Endometrial microvascular endothelial cells (primary cell): ENCODE measurements around the gene SGK1. TPM values are rescaled to one million over a fixed set of nuclear protein-coding genes. Genes with fewer than 3 reads are reported as not detected.
"Not testable (repeated sequence)": the region's sequence is repeated elsewhere in the genome, so short reads cannot be mapped to it uniquely, and the experiment has no call there.

Source experiments
- in situ Hi-C: cut with HindIII; loops from 2 replicates; pipeline ENCODE4 v1.10.0; 2017; ENCODE audit warnings: low sequenced_read_pairs, low pct_unique_long_range_greater_than_20kb; ENCODE audit errors: inconsistent ontology term
- total RNA-seq: library from RNA; depleted of rRNA; stranded (reverse); fragments of >200 nt; gene quantifications from one replicate; pipeline ENCODE4 v1.2.3, GENCODE V29; 2015; ENCODE audit errors: inconsistent ontology term

The SGK1 gene
- total RNA-seq, 1 donor from 2014 or later = 275 TPM

- in situ Hi-C loops = no loop called here
These were observed 12.6 kb upstream of the SGK1 start for GRCh38 chr6:134330555-134330954.

GRCh38 chr6:134328792-134329191, 10.9 kb upstream of the SGK1 start:
- in situ Hi-C loops = no loop called here

- in situ Hi-C loops = no loop called here
These were observed 10.2 kb upstream of the SGK1 start for GRCh38 chr6:134328138-134328537.

DNA sequence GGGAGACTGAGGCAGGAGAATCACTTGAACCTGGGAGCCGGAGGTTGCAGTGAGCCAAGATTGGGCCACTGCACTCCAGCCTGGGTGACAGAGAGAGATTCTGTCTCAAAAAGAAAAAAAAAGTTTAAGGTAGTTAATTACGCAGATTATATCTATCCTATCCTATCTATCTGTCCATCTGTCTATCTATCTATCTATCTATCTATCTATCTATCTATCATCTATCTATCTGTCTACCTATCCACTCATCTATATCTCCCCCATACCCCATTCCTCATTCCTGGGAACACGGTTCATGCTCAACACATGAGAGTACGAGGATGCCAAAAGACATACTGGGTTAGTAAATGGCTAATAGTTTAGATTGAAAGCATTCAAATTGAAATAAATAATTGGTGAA, 8.3 kb upstream of the SGK1 start:
- in situ Hi-C loops = not testable (repeated sequence)

- in situ Hi-C loops = no loop called here
These were observed 6.9 kb upstream of the SGK1 start for GRCh38 chr6:134324766-134325165.

DNA sequence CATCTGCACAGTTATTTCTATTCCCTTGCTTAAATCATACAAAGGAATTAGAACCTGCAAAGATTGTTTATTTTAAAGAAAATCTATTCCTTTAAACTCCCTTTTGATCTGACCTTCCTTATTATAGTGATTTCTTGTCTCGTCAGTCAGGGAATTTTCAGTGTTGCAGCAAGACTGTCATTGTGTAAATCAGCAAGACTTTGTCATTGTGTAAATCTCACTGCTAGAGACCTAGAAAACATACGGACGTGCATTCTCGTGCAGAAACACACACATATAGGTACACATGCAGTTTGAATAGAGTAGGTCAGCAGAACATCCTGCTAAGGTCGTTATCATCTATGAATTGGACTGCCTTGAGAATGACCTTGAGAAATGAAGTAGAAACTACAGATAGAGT, 6.2 kb upstream of the SGK1 start:
- in situ Hi-C loops = no loop called here

GRCh38 chr6:134323698-134324097, 5.8 kb upstream of the SGK1 start:
- in situ Hi-C loops = no loop called here

GRCh38 chr6:134323294-134323693, 5.4 kb upstream of the SGK1 start:
- in situ Hi-C loops = no loop called here

DNA sequence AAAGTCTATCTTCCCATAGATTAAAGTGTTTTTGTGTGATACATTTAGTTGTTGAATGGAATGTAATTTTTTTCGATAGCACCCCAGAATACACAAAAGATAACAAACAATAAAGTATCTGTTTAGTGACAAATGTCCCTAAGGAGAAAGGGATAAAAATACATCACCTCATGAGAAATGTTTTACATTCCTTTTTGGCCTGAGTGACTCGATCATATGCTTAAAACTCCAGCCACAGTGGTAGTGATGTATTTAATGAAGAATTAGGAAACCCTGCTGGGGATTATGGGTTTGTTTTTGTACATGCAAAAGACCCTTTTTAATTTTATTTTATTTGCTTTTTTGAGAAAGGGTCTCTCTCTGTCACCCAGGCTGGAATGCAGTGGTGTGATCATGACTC, 4.3 kb upstream of the SGK1 start:
- in situ Hi-C loops = no loop called here

- in situ Hi-C loops = no loop called here
These were observed 3.3 kb upstream of the SGK1 start for GRCh38 chr6:134321246-134321645.

GRCh38 chr6:134319686-134320085, 1.8 kb upstream of the SGK1 start:
- in situ Hi-C loops = not testable (repeated sequence)

GRCh38 chr6:134318974-134319281, 1.0 kb upstream of the SGK1 start:
- in situ Hi-C loops = no loop called here

- in situ Hi-C loops = no loop called here
These were observed 493 bp upstream of the SGK1 start for GRCh38 chr6:134318236-134318973.

GRCh38 chr6:134316733-134317431, 1.0 kb downstream of the SGK1 start:
- in situ Hi-C loops = no loop called here

DNA sequence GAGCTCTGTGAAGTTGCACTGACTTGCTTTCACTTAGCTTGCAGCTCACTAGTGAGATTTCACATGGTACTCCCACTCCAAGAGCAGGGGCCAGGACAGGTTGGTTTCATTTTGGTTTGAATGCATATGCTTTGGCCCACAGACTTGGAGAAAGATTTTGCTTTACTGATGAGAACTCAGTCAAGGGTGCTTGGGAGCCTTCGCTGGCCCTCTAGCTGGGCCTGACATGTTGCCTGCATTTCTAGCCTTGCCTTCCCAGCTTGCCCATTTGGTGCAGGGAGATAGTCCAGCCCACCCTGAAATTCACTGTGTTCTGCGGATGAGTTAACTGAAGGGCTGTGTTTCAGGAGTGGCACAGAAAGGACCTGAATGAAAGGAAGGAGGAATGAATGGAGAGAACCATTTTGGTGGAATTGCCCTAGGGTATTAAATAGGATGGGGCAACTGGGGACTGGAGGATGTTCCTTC, 1.9 kb downstream of the SGK1 start:
- in situ Hi-C loops = no loop called here

DNA sequence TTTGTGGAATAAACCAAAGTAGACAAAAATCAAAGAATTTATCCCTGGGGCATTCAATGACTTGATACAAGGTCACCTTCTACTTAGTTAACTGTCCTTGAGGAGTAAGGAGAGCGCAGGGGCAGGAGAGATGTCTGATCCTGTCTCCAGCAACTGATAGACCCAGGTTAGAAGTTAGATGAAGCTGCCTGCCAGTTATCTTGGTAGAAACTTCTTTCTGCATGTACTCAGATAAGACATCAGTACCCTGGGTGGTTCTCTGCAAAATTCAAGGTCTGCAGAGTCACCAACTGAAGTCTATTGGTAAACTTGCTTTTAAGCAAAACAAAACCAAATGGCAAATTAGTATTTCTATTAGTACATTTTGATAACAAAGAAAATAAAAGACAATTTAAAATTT, 2.7 kb downstream of the SGK1 start:
- in situ Hi-C loops = no loop called here

- in situ Hi-C loops = no loop called here
These were observed 3.7 kb downstream of the SGK1 start for GRCh38 chr6:134314006-134314821.

- in situ Hi-C loops = no loop called here
These were observed 5.8 kb downstream of the SGK1 start for GRCh38 chr6:134312038-134312660.

GRCh38 chr6:134310817-134311216, 7.1 kb downstream of the SGK1 start:
- in situ Hi-C loops = no loop called here
